ENCODE results near the gene DNAAF5. TPM values are rescaled to one million over a fixed set of nuclear protein-coding genes. Genes with fewer than 3 reads are reported as not detected.
A peak's percentile ranks its signal among the peaks of the same experiment; 100 is the strongest.
"Not testable (repeated sequence)": the region's sequence is repeated elsewhere in the genome, so short reads cannot be mapped to it uniquely, and the experiment has no call there.

The DNAAF5 gene
- total and polyA plus RNA-seq, 8 donors = 6.7 to 210 (median 22.4) TPM

DNA sequence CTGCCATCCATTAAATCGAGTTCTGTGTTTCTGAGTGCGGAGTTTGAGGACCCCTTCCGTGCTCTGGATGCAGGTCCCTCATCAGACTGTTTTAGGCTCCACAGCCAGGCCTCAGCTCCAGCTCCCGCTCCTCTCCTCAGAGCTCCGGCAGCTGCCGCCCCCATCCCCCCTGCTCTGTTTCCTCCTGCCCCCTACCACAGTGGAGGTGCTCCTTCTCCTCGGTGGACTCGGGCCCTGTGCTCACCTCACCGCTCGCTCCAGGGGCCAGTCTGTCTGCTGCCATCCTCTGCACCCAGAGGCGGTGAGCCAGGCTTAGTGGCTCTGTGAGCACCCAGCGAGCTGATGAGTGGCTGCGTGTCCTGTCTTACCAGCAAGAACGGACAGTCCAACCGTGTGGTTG, 21.9 kb downstream of the DNAAF5 start:
- 94 to 98% (median 97%) methylated on average over 15 of the region's 15 CpGs for WGBS, 5 donors
- no peak for TF ChIP-seq POLR2A (IDR thresholded peaks at IDR 0.05)
- TF ChIP-seq EP300 (IDR thresholded peaks at IDR 0.05) = no peak
- TF ChIP-seq POLR2AphosphoS5 (IDR thresholded peaks at IDR 0.05) = no peak
- TF ChIP-seq, protein P1, sequence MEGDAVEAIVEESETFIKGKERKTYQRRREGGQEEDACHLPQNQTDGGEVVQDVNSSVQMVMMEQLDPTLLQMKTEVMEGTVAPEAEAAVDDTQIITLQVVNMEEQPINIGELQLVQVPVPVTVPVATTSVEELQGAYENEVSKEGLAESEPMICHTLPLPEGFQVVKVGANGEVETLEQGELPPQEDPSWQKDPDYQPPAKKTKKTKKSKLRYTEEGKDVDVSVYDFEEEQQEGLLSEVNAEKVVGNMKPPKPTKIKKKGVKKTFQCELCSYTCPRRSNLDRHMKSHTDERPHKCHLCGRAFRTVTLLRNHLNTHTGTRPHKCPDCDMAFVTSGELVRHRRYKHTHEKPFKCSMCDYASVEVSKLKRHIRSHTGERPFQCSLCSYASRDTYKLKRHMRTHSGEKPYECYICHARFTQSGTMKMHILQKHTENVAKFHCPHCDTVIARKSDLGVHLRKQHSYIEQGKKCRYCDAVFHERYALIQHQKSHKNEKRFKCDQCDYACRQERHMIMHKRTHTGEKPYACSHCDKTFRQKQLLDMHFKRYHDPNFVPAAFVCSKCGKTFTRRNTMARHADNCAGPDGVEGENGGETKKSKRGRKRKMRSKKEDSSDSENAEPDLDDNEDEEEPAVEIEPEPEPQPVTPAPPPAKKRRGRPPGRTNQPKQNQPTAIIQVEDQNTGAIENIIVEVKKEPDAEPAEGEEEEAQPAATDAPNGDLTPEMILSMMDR (IDR thresholded peaks at IDR 0.05) = no peak

DNA sequence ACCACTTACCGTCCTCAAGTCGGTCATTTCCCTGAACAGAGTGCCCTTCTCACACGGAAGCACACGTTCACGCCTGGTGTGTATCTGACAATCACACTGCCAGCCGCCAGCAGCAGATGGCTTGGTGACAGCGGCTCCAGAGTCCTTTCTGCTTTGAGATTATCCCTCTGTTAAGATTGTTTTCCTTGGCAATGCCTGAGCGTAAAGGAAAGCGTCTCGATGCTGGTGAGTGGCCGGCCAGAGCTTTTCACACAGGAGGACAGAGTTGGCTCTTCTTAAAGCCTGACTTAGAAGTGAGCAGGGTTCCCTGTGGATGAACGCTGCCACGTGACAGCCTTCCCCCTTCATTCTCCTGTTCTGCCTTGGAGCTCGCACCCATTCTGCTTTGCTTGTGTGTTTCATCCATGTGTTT, 22.6 kb downstream of the DNAAF5 start:
- intact Hi-C loops (cut with DNase I; ENCODE audit: low total_unique reads) = no loop called here
- WGBS, 5 donors = 34 to 48% (median 46%) methylated on average over 14 of the region's 14 CpGs
- Histone ChIP-seq H3K9me3 (no peaks in the 10 kb centered on the region), H3K36me3 (peaks cover 7 to 64% (median 55%) of the 10 kb centered on the region in 4 donors), H3K27ac (peak overlapping the region in 1 of 5 donors; percentile 31), H3K4me1 (peaks cover 0 to 19% (median 10%) of the 10 kb centered on the region in 4 donors), H3K27me3 (no peaks in the 10 kb centered on the region), H3K4me3 (no peak overlapping the region)
- DNase-seq = peak; percentile 54 to 59
- no peak for TF ChIP-seq EP300 (IDR thresholded peaks at IDR 0.05)
- TF ChIP-seq, protein P1 (IDR thresholded peaks at IDR 0.05) = no peak
- peak in 1 of 3 donors; percentile 15 for TF ChIP-seq POLR2AphosphoS5 (IDR thresholded peaks at IDR 0.05)
- TF ChIP-seq POLR2A (IDR thresholded peaks at IDR 0.05) = no peak

More for the DNA sequence above, 21.9 kb downstream of the DNAAF5 start:
- Histone ChIP-seq H3K4me3 (no peak overlapping the region), H3K4me1 (peaks cover 0 to 19% (median 10%) of the 10 kb centered on the region in 4 donors), H3K27me3 (no peaks in the 10 kb centered on the region), H3K36me3 (peaks cover 4 to 58% (median 48%) of the 10 kb centered on the region in 4 donors), H3K9me3 (no peaks in the 10 kb centered on the region), H3K27ac (peak overlapping the region in 1 of 5 donors; percentile 31)
- no peak for DNase-seq
- intact Hi-C loops (cut with DNase I; ENCODE audit: low total_unique reads) = no loop called here

DNA sequence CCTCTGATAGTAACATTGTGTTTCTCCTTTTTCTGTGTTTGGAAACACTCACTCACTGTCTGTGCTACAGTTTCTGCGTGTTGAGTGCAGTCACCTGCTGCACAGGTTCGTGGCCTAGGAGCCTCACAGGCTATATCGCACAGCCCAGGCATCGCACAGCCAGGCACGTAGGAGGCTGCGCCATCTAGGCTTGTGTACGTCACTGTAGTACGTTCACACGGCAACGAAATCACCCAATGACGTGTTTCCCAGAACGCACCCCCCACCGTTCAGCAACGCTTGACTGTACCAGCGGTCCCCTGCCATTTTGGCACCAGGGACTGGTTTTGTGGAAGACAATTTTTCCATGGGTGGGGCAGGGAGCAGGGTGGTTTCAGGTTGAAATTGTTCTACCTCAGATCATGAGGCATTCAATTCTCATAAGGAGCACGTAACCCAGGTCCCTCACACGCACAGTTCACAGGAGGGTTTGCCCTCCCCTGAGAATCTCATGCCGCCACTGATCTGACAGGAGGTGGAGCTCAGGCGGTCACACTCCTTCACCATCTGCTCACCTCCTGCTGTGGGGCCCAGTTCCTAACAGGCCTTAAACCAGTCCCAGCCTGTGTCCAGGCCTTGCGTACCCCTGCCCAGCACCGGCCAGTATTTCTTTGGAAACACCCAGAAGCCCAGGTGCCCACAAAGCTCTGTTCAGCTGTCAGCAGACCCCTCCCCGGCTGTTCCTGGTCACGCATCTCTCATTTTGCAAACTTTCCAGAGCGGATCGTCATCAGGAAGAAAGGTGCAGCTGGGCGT, 23.8 kb downstream of the DNAAF5 start:
- TF ChIP-seq, protein P1 (IDR thresholded peaks at IDR 0.05) = no peak
- Histone ChIP-seq H3K9me3 (no peaks in the 10 kb centered on the region), H3K36me3 (peaks cover 16 to 68% (median 59%) of the 10 kb centered on the region in 4 donors), H3K4me3 (no peak overlapping the region), H3K27me3 (no peaks in the 10 kb centered on the region), H3K27ac (peak overlapping the region in 1 of 5 donors; percentile 31), H3K4me1 (peaks cover 0 to 19% (median 10%) of the 10 kb centered on the region in 4 donors)
- WGBS, 5 donors = 94 to 97% (median 97%) methylated on average over 22 to 26 of the region's 26 CpGs
- intact Hi-C loops (cut with DNase I; ENCODE audit: low total_unique reads) = no loop called here
- no peak for DNase-seq

DNA sequence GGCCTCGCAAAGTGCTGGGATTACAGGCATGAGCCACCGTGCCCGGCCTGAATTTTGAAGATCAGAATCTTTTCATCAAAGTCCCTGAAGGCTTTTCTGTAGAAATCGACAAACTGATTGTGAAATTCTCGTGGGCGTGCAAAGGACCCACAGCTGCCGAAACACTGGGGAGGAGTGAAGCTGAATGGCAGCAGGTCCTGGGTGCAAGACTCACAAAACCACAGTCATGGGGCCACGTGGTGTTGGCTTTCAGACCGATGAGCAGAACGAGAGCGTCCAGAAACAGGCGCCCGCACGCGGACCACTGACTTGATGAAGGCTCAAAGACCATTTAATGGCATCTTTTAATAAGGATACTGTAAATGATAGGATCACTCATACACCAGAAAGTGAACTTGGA, 25.3 kb downstream of the DNAAF5 start:
- 89 to 95% (median 91%) methylated on average over 15 of the region's 15 CpGs for WGBS, 5 donors
- TF ChIP-seq POLR2A (IDR thresholded peaks at IDR 0.05) (no peak), POLR2AphosphoS5 (IDR thresholded peaks at IDR 0.05) (no peak), EP300 (IDR thresholded peaks at IDR 0.05) (no peak)
- TF ChIP-seq, protein P1 (IDR thresholded peaks at IDR 0.05) = no peak
- DNase-seq = no peak

DNA sequence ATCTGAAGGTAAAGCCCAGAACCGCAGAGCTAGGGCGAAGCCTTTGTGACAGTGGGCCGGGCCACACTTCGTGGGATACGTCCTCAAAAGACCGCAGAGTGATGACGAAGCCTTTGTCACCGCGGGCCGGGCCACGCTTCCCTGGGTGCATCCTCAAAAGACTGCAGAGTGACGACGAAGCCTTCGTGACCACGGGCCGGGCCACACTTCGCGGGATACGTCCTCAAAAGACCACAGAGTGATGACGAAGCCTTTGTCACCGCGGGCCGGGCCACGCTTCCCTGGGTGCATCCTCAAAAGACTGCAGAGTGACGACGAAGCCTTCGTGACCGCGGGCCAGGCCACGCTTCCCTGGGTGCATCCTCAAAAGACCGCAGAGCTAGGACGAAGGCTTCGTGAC, 25.8 kb downstream of the DNAAF5 start:
- H3K4me3 ChIP-seq; intact Hi-C loops (cut with DNase I; ENCODE audit: low total_unique reads); H3K9me3 ChIP-seq; H3K27me3 ChIP-seq; H3K27ac ChIP-seq; DNase-seq: not testable (repeated sequence)
- H3K4me1 ChIP-seq = peaks cover 0 to 24% (median 10%) of the 10 kb centered on the region in 4 donors
- 88 to 97% (median 92%) methylated on average over 33 of the region's 33 CpGs for WGBS, 5 donors
- peaks cover 24 to 80% (median 73%) of the 10 kb centered on the region in 4 donors for H3K36me3 ChIP-seq

More for the DNA sequence above, 25.3 kb downstream of the DNAAF5 start:
- Histone ChIP-seq H3K27me3 (no peaks in the 10 kb centered on the region), H3K27ac (no peak overlapping the region), H3K36me3 (peaks cover 20 to 76% (median 69%) of the 10 kb centered on the region in 4 donors), H3K4me1 (peaks cover 0 to 19% (median 10%) of the 10 kb centered on the region in 4 donors), H3K4me3 (no peak overlapping the region), H3K9me3 (no peaks in the 10 kb centered on the region)
- intact Hi-C loops (cut with DNase I; ENCODE audit: low total_unique reads) = no loop called here
